Prostate gland (tissue), 2 donors: ENCODE data around the gene PTER.

ENCODE experiments used
- POLR2A ChIP-seq: fragments of 450-650 bp; IDR thresholded peaks from one replicate; pipeline ENCODE4 v1.6.1; 2016; ENCODE audit warnings: antibody characterized with exemption, mild to moderate bottlenecking
- POLR2AphosphoS5 ChIP-seq: sonication (generic); formaldehyde crosslinking; IDR thresholded peaks from one replicate; pipeline ENCODE4 v1.6.1; 2017; ENCODE audit warnings: antibody characterized with exemption
- TF ChIP-seq, protein P1 (sequence below), 4 experiments: fragments of 200-600 bp in 2 of 4; fragments of 450-650 bp in 2 of 4; sonication (generic) in 2 of 4; IDR thresholded peaks; 1 replicate in 3 of 4; 2 replicates in 1 of 4; pipeline ENCODE4 v1.5.1; 2016 to 2019; ENCODE audit warnings: antibody characterized with exemption in 4 of 4, mild to moderate bottlenecking in 2 of 4, moderate library complexity in 2 of 4

DNA sequence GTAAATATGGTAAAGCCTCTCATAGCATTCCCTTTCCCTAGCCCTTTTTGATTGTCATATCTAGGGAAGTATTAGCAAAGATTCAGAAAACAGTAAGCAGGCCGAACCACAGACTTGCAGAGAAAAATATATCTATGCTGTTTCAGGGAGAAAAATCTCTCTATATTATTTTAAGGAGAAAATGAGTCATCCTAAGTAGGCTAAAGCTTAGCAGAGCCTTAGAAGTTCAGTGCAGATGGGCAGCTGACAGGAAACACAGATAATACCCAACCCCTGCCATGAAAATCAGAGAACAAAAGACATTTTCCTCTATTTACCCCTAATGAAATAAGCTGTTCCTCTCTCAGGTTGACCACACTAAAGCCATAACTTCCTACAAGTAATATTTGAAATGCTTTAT, 68.4 kb downstream of the PTER start:
- TF ChIP-seq, protein P1, sequence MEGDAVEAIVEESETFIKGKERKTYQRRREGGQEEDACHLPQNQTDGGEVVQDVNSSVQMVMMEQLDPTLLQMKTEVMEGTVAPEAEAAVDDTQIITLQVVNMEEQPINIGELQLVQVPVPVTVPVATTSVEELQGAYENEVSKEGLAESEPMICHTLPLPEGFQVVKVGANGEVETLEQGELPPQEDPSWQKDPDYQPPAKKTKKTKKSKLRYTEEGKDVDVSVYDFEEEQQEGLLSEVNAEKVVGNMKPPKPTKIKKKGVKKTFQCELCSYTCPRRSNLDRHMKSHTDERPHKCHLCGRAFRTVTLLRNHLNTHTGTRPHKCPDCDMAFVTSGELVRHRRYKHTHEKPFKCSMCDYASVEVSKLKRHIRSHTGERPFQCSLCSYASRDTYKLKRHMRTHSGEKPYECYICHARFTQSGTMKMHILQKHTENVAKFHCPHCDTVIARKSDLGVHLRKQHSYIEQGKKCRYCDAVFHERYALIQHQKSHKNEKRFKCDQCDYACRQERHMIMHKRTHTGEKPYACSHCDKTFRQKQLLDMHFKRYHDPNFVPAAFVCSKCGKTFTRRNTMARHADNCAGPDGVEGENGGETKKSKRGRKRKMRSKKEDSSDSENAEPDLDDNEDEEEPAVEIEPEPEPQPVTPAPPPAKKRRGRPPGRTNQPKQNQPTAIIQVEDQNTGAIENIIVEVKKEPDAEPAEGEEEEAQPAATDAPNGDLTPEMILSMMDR (IDR thresholded peaks at IDR 0.05) = no peak
- TF ChIP-seq POLR2AphosphoS5 = no peak
- TF ChIP-seq POLR2A = no peak
